Measurements from ENCODE around the gene RSKR. TPM values are rescaled to one million over a fixed set of nuclear protein-coding genes. Genes with fewer than 3 reads are reported as not detected.

Gene RSKR
- total and polyA plus RNA-seq, 9 of the 15 experiments (the other 6 are each of a cell fraction or from before 2014, with no cell fraction given): 1.4 to 42.3 (median 16.2) TPM

DNA sequence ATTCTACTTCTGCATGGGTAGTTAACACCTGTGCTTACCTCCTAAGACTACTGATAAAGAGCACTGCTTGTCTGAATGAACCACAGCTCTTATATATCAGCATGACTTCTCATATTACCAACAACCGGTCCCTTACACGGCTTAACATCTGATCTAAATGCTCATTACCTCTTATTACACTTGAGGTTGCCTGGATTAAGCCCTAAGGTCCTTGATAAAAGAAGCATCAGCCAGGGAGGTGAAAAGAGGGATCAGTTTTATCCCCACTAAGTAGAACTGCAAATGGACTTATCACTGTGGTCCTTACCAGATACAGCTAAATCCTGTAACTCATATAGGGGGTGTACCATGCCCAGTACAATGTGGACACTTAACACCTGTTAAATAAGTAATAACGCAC lies 8.2 kb upstream of the RSKR start:
- Histone ChIP-seq H3K36me3 (ENCODE audit: control insufficient read depth, insufficient read depth, low read length) (peaks cover 97% of the 10 kb centered on the region), H3K4me1 (replicated peaks in 1 of 2; ENCODE audit: control insufficient read depth in 2 of 2, insufficient read depth in 2 of 2, low read length in 2 of 2) (no peaks in the 10 kb centered on the region), H3K27ac (ENCODE audit: extremely low read depth, low read depth, low read length) (no peak overlapping the region), H3K79me2 (ENCODE audit: control insufficient read depth, insufficient read depth, low read length) (no peaks in the 10 kb centered on the region), H3K4me3 (no peak overlapping the region), H3K9ac (ENCODE audit: insufficient read depth in 1 of 2, low read depth in 2 of 2, low read length in 2 of 2) (no peak overlapping the region), H3K9me1 (ENCODE audit: control insufficient read depth, insufficient read depth, low read length) (no peaks in the 10 kb centered on the region), H3K27me3 (ENCODE audit: control insufficient read depth in 2 of 2, insufficient read depth in 2 of 2, low read length in 2 of 2) (no peaks in the 10 kb centered on the region), H3K9me3 (replicated peaks; ENCODE audit: control insufficient read depth, insufficient read depth, low read depth, low read length) (no peaks in the 10 kb centered on the region), H3K4me2 (ENCODE audit: insufficient read depth, low read length) (no peak overlapping the region), H2AFZ (ENCODE audit: low read depth, low read length) (no peak overlapping the region), H4K20me1 (replicated peaks; ENCODE audit: control insufficient read depth, insufficient read depth, low read length) (no peaks in the 10 kb centered on the region)
- BruUV-seq (replicated peaks): no TSS peak
- FAIRE-seq (no peak), DNase-seq (ENCODE audit: extremely low read depth in 1 of 4, low spot score in 3 of 4) (no peak), ATAC-seq (no peak)
- POLR2A ChIA-PET: interaction anchor here (0.6 to 1.7 kb wide), 3 partner anchors 8 to 22 kb away, joined by 3 to 5 read pairs (median 3); no protein-coding TSS in a partner anchor
- in situ Hi-C loops (cut with MboI) (no loop called here), intact Hi-C loops (cut with micrococcal nuclease) (no loop called here)
- 78% methylated on average over 3 of the region's 3 CpGs for WGBS (ENCODE audit: insufficient coverage, low coverage, missing lambda C conversion rate)
- CTCF ChIA-PET (ENCODE audit: low intra/inter-chr PET ratio): no interaction called here
- TF ChIP-seq KAT7 (CRISPR knock-in tag; IDR thresholded peaks at IDR 0.05; ENCODE audit: borderline replicate concordance): no peak
- no peak for TF ChIP-seq MTA1 (IDR thresholded peaks at IDR 0.05; ENCODE audit: borderline replicate concordance)
- no peak for TF ChIP-seq YBX1 (IDR thresholded peaks at IDR 0.05)
- no peak for TF ChIP-seq SMAD4 (CRISPR knock-in tag; conservative IDR thresholded peaks at IDR 0.05)
- no peak for TF ChIP-seq KLF10 (CRISPR knock-in tag; IDR thresholded peaks at IDR 0.05)
- no peak for TF ChIP-seq TRIM24 (IDR thresholded peaks at IDR 0.05)
- TF ChIP-seq HOXB6 (CRISPR knock-in tag; IDR thresholded peaks at IDR 0.05; ENCODE audit: borderline replicate concordance): no peak
- TF ChIP-seq, protein P1, sequence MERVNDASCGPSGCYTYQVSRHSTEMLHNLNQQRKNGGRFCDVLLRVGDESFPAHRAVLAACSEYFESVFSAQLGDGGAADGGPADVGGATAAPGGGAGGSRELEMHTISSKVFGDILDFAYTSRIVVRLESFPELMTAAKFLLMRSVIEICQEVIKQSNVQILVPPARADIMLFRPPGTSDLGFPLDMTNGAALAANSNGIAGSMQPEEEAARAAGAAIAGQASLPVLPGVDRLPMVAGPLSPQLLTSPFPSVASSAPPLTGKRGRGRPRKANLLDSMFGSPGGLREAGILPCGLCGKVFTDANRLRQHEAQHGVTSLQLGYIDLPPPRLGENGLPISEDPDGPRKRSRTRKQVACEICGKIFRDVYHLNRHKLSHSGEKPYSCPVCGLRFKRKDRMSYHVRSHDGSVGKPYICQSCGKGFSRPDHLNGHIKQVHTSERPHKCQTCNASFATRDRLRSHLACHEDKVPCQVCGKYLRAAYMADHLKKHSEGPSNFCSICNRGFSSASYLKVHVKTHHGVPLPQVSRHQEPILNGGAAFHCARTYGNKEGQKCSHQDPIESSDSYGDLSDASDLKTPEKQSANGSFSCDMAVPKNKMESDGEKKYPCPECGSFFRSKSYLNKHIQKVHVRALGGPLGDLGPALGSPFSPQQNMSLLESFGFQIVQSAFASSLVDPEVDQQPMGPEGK (CRISPR knock-in tag; IDR thresholded peaks at IDR 0.05; ENCODE audit: borderline replicate concordance): no peak
- no peak for TF ChIP-seq ADNP (tag; IDR thresholded peaks at IDR 0.05)
- TF ChIP-seq HSF4 (CRISPR knock-in tag; IDR thresholded peaks at IDR 0.05; ENCODE audit: borderline replicate concordance): no peak
- TF ChIP-seq NEUROD1 (IDR thresholded peaks at IDR 0.05; ENCODE audit: borderline replicate concordance, low read depth, low read length, partially characterized antibody): no peak
- no peak for TF ChIP-seq MBD2 (IDR thresholded peaks at IDR 0.05; ENCODE audit: borderline replicate concordance, low read depth)
- no peak for TF ChIP-seq RFX5 (IDR thresholded peaks at IDR 0.05; ENCODE audit: low read depth, low read length)
- no peak for TF ChIP-seq ZNF384 (IDR thresholded peaks at IDR 0.05; ENCODE audit: low read depth, low read length)
- no peak for TF ChIP-seq RBM25 (IDR thresholded peaks at IDR 0.05; ENCODE audit: low read depth, low read length, severe bottlenecking)
- TF ChIP-seq SMAD3 (CRISPR knock-in tag; conservative IDR thresholded peaks at IDR 0.05): no peak
- TF ChIP-seq, protein P2, sequence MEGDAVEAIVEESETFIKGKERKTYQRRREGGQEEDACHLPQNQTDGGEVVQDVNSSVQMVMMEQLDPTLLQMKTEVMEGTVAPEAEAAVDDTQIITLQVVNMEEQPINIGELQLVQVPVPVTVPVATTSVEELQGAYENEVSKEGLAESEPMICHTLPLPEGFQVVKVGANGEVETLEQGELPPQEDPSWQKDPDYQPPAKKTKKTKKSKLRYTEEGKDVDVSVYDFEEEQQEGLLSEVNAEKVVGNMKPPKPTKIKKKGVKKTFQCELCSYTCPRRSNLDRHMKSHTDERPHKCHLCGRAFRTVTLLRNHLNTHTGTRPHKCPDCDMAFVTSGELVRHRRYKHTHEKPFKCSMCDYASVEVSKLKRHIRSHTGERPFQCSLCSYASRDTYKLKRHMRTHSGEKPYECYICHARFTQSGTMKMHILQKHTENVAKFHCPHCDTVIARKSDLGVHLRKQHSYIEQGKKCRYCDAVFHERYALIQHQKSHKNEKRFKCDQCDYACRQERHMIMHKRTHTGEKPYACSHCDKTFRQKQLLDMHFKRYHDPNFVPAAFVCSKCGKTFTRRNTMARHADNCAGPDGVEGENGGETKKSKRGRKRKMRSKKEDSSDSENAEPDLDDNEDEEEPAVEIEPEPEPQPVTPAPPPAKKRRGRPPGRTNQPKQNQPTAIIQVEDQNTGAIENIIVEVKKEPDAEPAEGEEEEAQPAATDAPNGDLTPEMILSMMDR (IDR thresholded peaks at IDR 0.05 in 2 of 3, conservative IDR thresholded peaks at IDR 0.05 in 1 of 3; ENCODE audit: insufficient read depth in 2 of 3, low read depth in 1 of 3, low read length in 3 of 3): no peak
- TF ChIP-seq TSHZ1 (CRISPR knock-in tag; IDR thresholded peaks at IDR 0.05): no peak

Measured in K562 (cell line).